Measurements from ENCODE around the gene HINFP. TPM values are rescaled to one million over a fixed set of nuclear protein-coding genes. Genes with fewer than 3 reads are reported as not detected.

The HINFP gene
- total RNA-seq, 2 donors from 2014 or later = 11.9 to 28.3 TPM

DNA sequence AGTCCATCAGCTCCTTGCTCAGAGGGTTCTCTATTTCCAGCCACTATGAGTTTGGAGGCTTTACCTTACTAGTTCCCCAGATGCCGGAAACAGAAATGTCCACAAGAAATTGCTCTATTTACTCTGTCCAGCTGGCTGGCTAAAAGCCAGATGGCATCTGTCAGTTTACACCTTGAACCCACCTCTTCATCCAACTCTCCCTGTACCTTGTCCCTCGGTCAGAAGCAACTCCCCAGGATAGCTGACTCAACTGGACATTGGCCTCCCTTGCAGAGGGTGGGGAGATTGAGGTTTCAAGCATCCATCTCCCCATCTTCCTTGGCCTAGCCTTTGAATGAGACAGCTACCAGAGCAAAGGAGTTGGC, 12.5 kb upstream of the HINFP start:
- peak in 2 of 4 donors; percentile 28 to 34 for DNase-seq
- no peaks in the 10 kb centered on the region for H3K9me3 ChIP-seq
- 24 to 45% methylated on average over 2 of the region's 2 CpGs for WGBS, 2 donors
- peaks cover 0 to 8% of the 10 kb centered on the region in 2 donors for H3K36me3 ChIP-seq (replicated peaks in 1 of 2; ENCODE audit: insufficient read depth in 1 of 2, low read depth in 2 of 2)
- TF ChIP-seq, protein P1, sequence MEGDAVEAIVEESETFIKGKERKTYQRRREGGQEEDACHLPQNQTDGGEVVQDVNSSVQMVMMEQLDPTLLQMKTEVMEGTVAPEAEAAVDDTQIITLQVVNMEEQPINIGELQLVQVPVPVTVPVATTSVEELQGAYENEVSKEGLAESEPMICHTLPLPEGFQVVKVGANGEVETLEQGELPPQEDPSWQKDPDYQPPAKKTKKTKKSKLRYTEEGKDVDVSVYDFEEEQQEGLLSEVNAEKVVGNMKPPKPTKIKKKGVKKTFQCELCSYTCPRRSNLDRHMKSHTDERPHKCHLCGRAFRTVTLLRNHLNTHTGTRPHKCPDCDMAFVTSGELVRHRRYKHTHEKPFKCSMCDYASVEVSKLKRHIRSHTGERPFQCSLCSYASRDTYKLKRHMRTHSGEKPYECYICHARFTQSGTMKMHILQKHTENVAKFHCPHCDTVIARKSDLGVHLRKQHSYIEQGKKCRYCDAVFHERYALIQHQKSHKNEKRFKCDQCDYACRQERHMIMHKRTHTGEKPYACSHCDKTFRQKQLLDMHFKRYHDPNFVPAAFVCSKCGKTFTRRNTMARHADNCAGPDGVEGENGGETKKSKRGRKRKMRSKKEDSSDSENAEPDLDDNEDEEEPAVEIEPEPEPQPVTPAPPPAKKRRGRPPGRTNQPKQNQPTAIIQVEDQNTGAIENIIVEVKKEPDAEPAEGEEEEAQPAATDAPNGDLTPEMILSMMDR (IDR thresholded peaks at IDR 0.05) = no peak
- no peak for TF ChIP-seq POLR2A (IDR thresholded peaks at IDR 0.05)
- H3K4me1 ChIP-seq = peaks cover 27% of the 10 kb centered on the region
- no peaks in the 10 kb centered on the region for H3K27me3 ChIP-seq
- ATAC-seq = no peak
- no peak overlapping the region for H3K27ac ChIP-seq
- intact Hi-C loops (cut with DNase I) = no loop called here
- no peak overlapping the region for H3K4me3 ChIP-seq

DNA sequence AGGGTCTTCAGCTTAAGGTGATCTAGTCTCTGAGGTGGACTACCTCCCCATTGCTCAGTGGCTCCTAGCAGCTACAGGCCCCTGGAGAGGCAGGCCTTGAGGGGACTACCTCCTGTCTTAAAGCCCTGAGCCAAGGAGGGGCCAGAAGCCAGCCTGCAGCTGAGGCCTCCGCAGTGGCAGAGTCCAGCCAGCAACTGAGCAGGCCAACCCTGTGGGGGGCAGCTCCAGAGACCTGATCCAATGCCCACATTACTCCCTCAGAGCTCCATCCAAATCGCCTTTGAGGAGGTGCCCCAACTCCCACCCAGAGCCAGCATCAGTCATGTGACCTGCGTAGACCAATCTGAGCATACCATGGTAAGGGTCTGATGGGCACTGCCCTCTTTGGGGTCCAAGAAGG, 11.5 kb upstream of the HINFP start:
- intact Hi-C loops (cut with DNase I) = no loop called here
- Histone ChIP-seq H3K4me1 (peaks cover 27% of the 10 kb centered on the region), H3K4me3 (no peak overlapping the region), H3K27ac (no peak overlapping the region), H3K9me3 (no peaks in the 10 kb centered on the region), H3K27me3 (no peaks in the 10 kb centered on the region), H3K36me3 (replicated peaks in 1 of 2; ENCODE audit: insufficient read depth in 1 of 2, low read depth in 2 of 2) (peaks cover 0 to 10% of the 10 kb centered on the region in 2 donors)
- DNase-seq (no peak), ATAC-seq (no peak)
- no peak for TF ChIP-seq POLR2A (IDR thresholded peaks at IDR 0.05)
- TF ChIP-seq, protein P1 (IDR thresholded peaks at IDR 0.05) = no peak
- 80% methylated on average over 3 of the region's 3 CpGs; no CpG with 5 or more reads in 1 of the 2 donors for WGBS, 2 donors

DNA sequence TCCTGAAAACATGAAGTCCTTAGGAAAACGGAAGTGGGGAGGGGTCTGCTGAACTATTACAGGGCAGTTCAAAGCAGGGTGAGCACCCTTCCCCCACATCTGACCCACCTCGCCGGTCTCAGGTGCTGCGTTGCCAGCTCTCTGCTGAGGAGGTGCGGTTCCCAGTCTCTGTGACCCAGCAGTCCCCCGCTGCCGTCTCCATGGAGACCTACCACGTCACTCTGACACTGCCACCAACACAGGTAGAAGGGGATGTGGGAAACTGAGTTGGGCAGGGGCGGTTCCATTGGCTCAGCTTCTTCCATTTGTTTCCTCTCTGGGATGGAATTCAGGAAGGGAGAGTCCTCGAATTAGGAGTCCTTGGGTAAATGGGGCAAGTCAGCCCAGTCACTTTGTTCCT, 10.9 kb upstream of the HINFP start:
- H3K4me1 ChIP-seq = peaks cover 27% of the 10 kb centered on the region
- H3K4me3 ChIP-seq = no peak overlapping the region
- H3K27me3 ChIP-seq = no peaks in the 10 kb centered on the region
- intact Hi-C loops (cut with DNase I) = no loop called here
- 80 to 94% methylated on average over 10 of the region's 10 CpGs for WGBS, 2 donors
- no peaks in the 10 kb centered on the region for H3K9me3 ChIP-seq
- ATAC-seq (no peak), DNase-seq (no peak)
- H3K27ac ChIP-seq = no peak overlapping the region
- no peak for TF ChIP-seq POLR2A (IDR thresholded peaks at IDR 0.05)
- TF ChIP-seq, protein P1 (IDR thresholded peaks at IDR 0.05) = no peak
- H3K36me3 ChIP-seq (replicated peaks in 1 of 2; ENCODE audit: insufficient read depth in 1 of 2, low read depth in 2 of 2) = peaks cover 0 to 10% of the 10 kb centered on the region in 2 donors

DNA sequence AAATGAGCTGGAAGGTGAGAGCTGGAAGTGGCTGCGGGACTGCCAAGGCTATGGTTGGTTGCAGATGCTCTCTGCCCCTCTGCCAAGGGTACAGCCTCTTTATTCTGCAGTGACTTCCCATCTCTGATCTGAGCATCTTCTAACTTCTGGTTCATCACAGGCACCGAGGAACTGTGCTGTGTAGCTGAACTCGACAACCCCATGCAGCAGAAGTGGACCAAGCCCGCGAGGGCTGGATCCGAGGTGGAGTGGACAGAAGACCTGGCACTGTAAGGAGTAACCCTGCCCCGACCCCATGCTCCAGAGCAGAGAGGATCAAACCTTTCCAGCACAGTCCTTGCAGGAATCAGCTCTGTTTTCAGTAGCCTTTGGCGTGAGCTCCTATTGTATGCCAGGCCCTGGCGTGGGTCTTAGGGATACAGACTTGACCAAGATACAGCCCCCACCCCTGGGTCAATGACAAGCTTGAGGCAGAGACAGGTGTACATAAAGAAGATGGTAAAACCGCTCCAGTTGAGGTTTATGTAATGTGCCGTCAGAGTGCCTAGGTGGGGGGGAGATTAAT, 9.9 kb upstream of the HINFP start:
- 88 to 91% methylated on average over 6 to 11 of the region's 11 CpGs for WGBS, 2 donors

More for the DNA sequence above, 9.9 kb upstream of the HINFP start:
- DNase-seq = no peak
- H3K4me3 ChIP-seq = no peak overlapping the region
- no peaks in the 10 kb centered on the region for H3K27me3 ChIP-seq
- peaks cover 24% of the 10 kb centered on the region for H3K4me1 ChIP-seq
- intact Hi-C loops (cut with DNase I) = no loop called here
- no peak overlapping the region for H3K27ac ChIP-seq
- ATAC-seq = no peak
- TF ChIP-seq, protein P1 (IDR thresholded peaks at IDR 0.05) = no peak
- TF ChIP-seq POLR2A (IDR thresholded peaks at IDR 0.05) = no peak
- H3K36me3 ChIP-seq (replicated peaks in 1 of 2; ENCODE audit: insufficient read depth in 1 of 2, low read depth in 2 of 2) = peaks cover 0 to 10% of the 10 kb centered on the region in 2 donors
- no peaks in the 10 kb centered on the region for H3K9me3 ChIP-seq

Measured in body of pancreas (tissue), 4 donors.